ENCODE data around the gene HLF. TPM values are rescaled to one million over a fixed set of nuclear protein-coding genes. Genes with fewer than 3 reads are reported as not detected.

The HLF gene
- total RNA-seq, 1 donor = not detected

GRCh38 chr17:55224746-55225145 lies 40.0 kb upstream of the HLF start:
- DNase-seq (ENCODE audit: low read depth) = no peak
- H3K4me3 ChIP-seq (ENCODE audit: low read depth, low read length) = no peak overlapping the region
- TF ChIP-seq CTCF (IDR thresholded peaks at IDR 0.05; ENCODE audit: insufficient read depth, low read depth, low read length) = no peak

DNA sequence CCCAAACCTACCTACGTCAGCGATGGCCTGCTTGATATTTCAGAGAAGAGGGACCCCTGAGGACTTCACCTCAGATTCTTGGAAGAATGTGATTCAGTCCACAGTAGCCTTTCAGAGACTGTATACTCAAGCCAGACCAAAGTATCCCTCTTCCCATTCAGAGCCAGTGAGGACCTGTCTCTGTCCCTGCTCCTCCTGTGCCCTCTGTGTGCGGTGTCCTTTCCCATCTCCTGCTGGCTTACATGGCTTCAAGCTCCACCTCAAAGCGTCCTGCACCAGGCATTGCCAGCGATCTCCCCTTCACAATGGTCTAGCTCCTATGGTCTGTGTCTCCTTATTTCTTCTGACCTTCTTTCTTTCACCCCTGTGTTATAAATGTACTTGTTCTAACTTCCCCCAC lies 39.5 kb upstream of the HLF start:
- no peak for DNase-seq (ENCODE audit: low read depth)
- no peak overlapping the region for H3K4me3 ChIP-seq (ENCODE audit: low read depth, low read length)
- TF ChIP-seq CTCF (IDR thresholded peaks at IDR 0.05; ENCODE audit: insufficient read depth, low read depth, low read length) = no peak

DNA sequence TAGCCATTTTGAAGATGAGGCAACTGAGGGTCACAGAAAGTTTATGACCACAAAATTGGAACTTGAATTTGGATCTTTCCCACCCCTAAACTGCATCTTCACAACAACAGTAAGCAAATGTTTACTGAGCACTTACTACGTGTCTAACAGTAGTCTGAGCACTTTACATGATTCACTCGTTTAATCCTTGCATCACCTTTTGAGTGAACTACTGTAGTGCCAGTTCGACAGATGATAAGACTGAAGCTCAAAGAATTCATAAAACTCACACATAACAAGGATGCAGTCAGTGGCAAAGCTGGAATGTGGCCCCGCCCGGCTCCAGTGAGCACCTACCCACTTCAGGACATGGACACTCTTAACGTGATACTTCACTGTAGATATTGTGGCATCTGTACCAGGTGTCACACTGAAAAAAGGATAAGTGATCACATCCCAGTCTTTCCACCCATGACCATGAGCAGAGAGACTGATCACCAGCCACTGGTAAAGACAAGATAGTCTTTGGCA lies 36.0 kb upstream of the HLF start:
- DNase-seq (ENCODE audit: low read depth) = no peak
- no peak for TF ChIP-seq CTCF (IDR thresholded peaks at IDR 0.05; ENCODE audit: insufficient read depth, low read depth, low read length)

DNA sequence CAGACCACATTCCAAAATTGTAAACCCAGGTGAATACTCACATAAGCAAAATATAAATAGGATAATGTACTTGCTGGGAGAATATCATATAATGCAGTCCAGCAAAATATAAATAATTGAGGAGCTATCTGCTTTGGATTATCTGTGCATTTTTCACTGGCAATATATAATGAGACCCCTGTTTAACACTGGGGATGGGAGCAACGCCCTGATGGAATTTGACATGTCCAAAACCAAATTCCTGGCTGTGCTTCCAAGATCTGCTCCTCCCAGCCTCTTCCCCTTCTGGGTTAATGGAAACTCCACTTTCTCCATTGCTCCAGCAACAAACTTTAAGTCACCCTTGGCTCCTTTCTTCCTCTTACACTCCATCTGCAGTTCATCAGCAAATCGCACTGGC lies 35.5 kb upstream of the HLF start:
- H3K4me3 ChIP-seq (ENCODE audit: low read depth, low read length) = no peak overlapping the region
- no peak for TF ChIP-seq CTCF (IDR thresholded peaks at IDR 0.05; ENCODE audit: insufficient read depth, low read depth, low read length)
- no peak for DNase-seq (ENCODE audit: low read depth)

More for the DNA sequence above, 36.0 kb upstream of the HLF start:
- H3K4me3 ChIP-seq (ENCODE audit: low read depth, low read length) = no peak overlapping the region

- no peak overlapping the region for H3K4me3 ChIP-seq (ENCODE audit: low read depth, low read length)
- no peak for TF ChIP-seq CTCF (IDR thresholded peaks at IDR 0.05; ENCODE audit: insufficient read depth, low read depth, low read length)
- DNase-seq (ENCODE audit: low read depth) = no peak
Measured at GRCh38 chr17:55230716-55231115, 34.0 kb upstream of the HLF start.

- H3K4me3 ChIP-seq (ENCODE audit: low read depth, low read length) = no peak overlapping the region
- no peak for DNase-seq (ENCODE audit: low read depth)
- TF ChIP-seq CTCF (IDR thresholded peaks at IDR 0.05; ENCODE audit: insufficient read depth, low read depth, low read length) = no peak
Measured at GRCh38 chr17:55233840-55234239, 30.9 kb upstream of the HLF start.

GRCh38 chr17:55236316-55236715 lies 28.4 kb upstream of the HLF start:
- TF ChIP-seq CTCF (IDR thresholded peaks at IDR 0.05; ENCODE audit: insufficient read depth, low read depth, low read length) = no peak
- DNase-seq (ENCODE audit: low read depth) = no peak
- H3K4me3 ChIP-seq (ENCODE audit: low read depth, low read length) = no peak overlapping the region

Measured in fibroblast of villous mesenchyme (primary cell).